SK-N-SH treated with all-trans-retinoic acid at 6 μM for 48 hours (cell line): ENCODE measurements around the gene GSG1L.

Experiments used
- ATAC-seq: fragments of 200-7000 bp; cut with Tn5 transposase; 3 replicates; pipeline ENCODE4 v1.9.1; 2020; ENCODE audit warnings: mild to moderate bottlenecking, moderate library complexity
- ARNTL ChIP-seq: fragments of 450-650 bp; formaldehyde crosslinking; IDR thresholded peaks from 2 replicates; pipeline ENCODE4 v1.5.0; 2020; ENCODE audit warnings: low read depth, mild to moderate bottlenecking, moderate library complexity, borderline replicate concordance
- BACH2 ChIP-seq: fragments of 250-450 bp; sonication (Bioruptor Pico); IDR thresholded peaks from 2 replicates; pipeline ENCODE4 v1.9.0; 2021; ENCODE audit warnings: mild to moderate bottlenecking, borderline replicate concordance
- CSDC2 ChIP-seq: fragments of 250-450 bp; sonication (Bioruptor Pico); IDR thresholded peaks from 2 replicates; pipeline ENCODE4 v1.5.0; 2020; ENCODE audit warnings: mild to moderate bottlenecking, moderate library complexity
- ESRRG ChIP-seq: fragments of 250-450 bp; sonication (Bioruptor Pico); IDR thresholded peaks from 2 replicates; pipeline ENCODE4 v1.6.1; 2021; ENCODE audit warnings: mild to moderate bottlenecking
- GLIS3 ChIP-seq: fragments of 250-450 bp; sonication (Bioruptor Pico); IDR thresholded peaks from 2 replicates; pipeline ENCODE4 v1.5.0; 2020; ENCODE audit warnings: mild to moderate bottlenecking, moderate library complexity
- ISL1 ChIP-seq: fragments of 250-450 bp; sonication (Bioruptor Pico); IDR thresholded peaks from 2 replicates; pipeline ENCODE4 v2.1.2; 2022; ENCODE audit warnings: mild to moderate bottlenecking, moderate library complexity
- PPARA ChIP-seq: fragments of 250-450 bp; sonication (Bioruptor Pico); IDR thresholded peaks from 2 replicates; pipeline ENCODE4 v1.5.0; 2020; ENCODE audit warnings: mild to moderate bottlenecking, borderline replicate concordance
- RARB ChIP-seq: fragments of 250-450 bp; sonication (Bioruptor Pico); IDR thresholded peaks from 2 replicates; pipeline ENCODE4 v1.8.0; 2021; ENCODE audit warnings: mild to moderate bottlenecking, moderate library complexity
- SNAI2 ChIP-seq: fragments of 250-450 bp; sonication (Bioruptor Pico); IDR thresholded peaks from 2 replicates; pipeline ENCODE4 v1.5.0; 2020; ENCODE audit warnings: mild to moderate bottlenecking, moderate library complexity
- TCF4 ChIP-seq: fragments of 250-450 bp; sonication (Bioruptor Pico); IDR thresholded peaks from 2 replicates; pipeline ENCODE4 v1.8.0; 2021; ENCODE audit warnings: mild to moderate bottlenecking, moderate library complexity, borderline replicate concordance
- ZC3H10 ChIP-seq: fragments of 250-450 bp; sonication (Bioruptor Pico); IDR thresholded peaks from 2 replicates; pipeline ENCODE4 v1.5.1; 2021; ENCODE audit warnings: mild to moderate bottlenecking, moderate library complexity
- ZFP3 ChIP-seq: fragments of 250-450 bp; sonication (Bioruptor Pico); IDR thresholded peaks from 2 replicates; pipeline ENCODE4 v1.5.0; 2020; ENCODE audit warnings: mild to moderate bottlenecking, moderate library complexity
- ZFP30 ChIP-seq: fragments of 450-650 bp; formaldehyde crosslinking; IDR thresholded peaks from 2 replicates; pipeline ENCODE4 v1.5.0; 2022; ENCODE audit warnings: mild to moderate bottlenecking, moderate library complexity
- ZNF565 ChIP-seq: fragments of 450-650 bp; formaldehyde crosslinking; conservative IDR thresholded peaks from 2 replicates; pipeline ENCODE4 v1.5.0; 2020; ENCODE audit warnings: low read depth, mild to moderate bottlenecking, moderate library complexity
- ZNF70 ChIP-seq: fragments of 450-650 bp; formaldehyde crosslinking; IDR thresholded peaks from 2 replicates; pipeline ENCODE4 v1.5.0; 2020; ENCODE audit warnings: mild to moderate bottlenecking, moderate library complexity
- ZNF8 ChIP-seq: fragments of 450-650 bp; formaldehyde crosslinking; IDR thresholded peaks from 2 replicates; pipeline ENCODE4 v1.5.0; 2020; ENCODE audit warnings: mild to moderate bottlenecking, moderate library complexity
- TF ChIP-seq, protein P1 (sequence below): fragments of 250-450 bp; sonication (Bioruptor Pico); IDR thresholded peaks from 2 replicates; pipeline ENCODE4 v1.5.1; 2020; ENCODE audit warnings: low read depth, mild to moderate bottlenecking, moderate library complexity
- TF ChIP-seq, protein P2 (sequence below): fragments of 250-450 bp; sonication (Bioruptor Pico); IDR thresholded peaks from 2 replicates; pipeline ENCODE4 v1.5.0; 2020; ENCODE audit warnings: mild to moderate bottlenecking, moderate library complexity
- TF ChIP-seq, protein P3 (sequence below): fragments of 250-450 bp; sonication (Bioruptor Pico); IDR thresholded peaks from 2 replicates; pipeline ENCODE4 v1.5.1; 2021; ENCODE audit warnings: mild to moderate bottlenecking, moderate library complexity
- TF ChIP-seq, protein P4 (sequence below): fragments of 250-450 bp; sonication (Bioruptor Pico); IDR thresholded peaks from 2 replicates; pipeline ENCODE4 v1.8.0; 2020; ENCODE audit warnings: mild to moderate bottlenecking, moderate library complexity, borderline replicate concordance

Gene GSG1L

DNA sequence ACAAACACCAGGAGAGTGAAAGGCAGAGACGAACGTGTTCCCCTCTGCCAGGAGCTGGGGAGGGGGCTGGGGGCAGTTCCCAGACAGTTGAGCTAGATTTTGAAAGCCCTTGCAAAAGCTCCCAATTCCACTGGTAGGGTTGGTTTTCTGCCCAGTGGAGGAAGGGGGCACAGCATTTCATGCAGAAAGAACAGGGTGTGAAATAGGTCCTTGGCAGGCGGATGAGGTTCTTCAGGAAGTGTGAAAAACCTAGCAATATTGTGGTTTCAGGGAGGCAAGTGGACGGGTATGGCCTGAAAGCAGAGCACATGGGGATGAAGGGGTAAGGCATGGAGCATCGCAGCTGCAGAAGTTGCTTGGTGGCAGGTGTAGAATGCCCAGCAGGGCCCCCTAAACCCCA lies 265.3 kb downstream of the GSG1L start:
- no peak for ATAC-seq
- TF ChIP-seq RARB (CRISPR knock-in tag) (no peak), ZC3H10 (CRISPR knock-in tag) (no peak), ARNTL (CRISPR knock-in tag) (no peak), ZNF565 (CRISPR knock-in tag) (no peak), ZNF8 (CRISPR knock-in tag) (no peak), PPARA (CRISPR knock-in tag) (no peak), GLIS3 (CRISPR knock-in tag) (no peak), ZFP30 (CRISPR knock-in tag) (no peak), ZFP3 (CRISPR knock-in tag) (no peak), CSDC2 (CRISPR knock-in tag) (no peak), ZNF70 (CRISPR knock-in tag) (no peak), SNAI2 (CRISPR knock-in tag) (no peak), BACH2 (CRISPR knock-in tag) (no peak), ISL1 (CRISPR knock-in tag) (no peak), ESRRG (CRISPR knock-in tag) (no peak), TCF4 (CRISPR knock-in tag) (no peak)
- TF ChIP-seq, protein P1, sequence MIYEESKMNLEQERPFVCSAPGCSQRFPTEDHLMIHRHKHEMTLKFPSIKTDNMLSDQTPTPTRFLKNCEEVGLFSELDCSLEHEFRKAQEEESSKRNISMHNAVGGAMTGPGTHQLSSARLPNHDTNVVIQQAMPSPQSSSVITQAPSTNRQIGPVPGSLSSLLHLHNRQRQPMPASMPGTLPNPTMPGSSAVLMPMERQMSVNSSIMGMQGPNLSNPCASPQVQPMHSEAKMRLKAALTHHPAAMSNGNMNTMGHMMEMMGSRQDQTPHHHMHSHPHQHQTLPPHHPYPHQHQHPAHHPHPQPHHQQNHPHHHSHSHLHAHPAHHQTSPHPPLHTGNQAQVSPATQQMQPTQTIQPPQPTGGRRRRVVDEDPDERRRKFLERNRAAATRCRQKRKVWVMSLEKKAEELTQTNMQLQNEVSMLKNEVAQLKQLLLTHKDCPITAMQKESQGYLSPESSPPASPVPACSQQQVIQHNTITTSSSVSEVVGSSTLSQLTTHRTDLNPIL (CRISPR knock-in tag): no peak
- TF ChIP-seq, protein P2, sequence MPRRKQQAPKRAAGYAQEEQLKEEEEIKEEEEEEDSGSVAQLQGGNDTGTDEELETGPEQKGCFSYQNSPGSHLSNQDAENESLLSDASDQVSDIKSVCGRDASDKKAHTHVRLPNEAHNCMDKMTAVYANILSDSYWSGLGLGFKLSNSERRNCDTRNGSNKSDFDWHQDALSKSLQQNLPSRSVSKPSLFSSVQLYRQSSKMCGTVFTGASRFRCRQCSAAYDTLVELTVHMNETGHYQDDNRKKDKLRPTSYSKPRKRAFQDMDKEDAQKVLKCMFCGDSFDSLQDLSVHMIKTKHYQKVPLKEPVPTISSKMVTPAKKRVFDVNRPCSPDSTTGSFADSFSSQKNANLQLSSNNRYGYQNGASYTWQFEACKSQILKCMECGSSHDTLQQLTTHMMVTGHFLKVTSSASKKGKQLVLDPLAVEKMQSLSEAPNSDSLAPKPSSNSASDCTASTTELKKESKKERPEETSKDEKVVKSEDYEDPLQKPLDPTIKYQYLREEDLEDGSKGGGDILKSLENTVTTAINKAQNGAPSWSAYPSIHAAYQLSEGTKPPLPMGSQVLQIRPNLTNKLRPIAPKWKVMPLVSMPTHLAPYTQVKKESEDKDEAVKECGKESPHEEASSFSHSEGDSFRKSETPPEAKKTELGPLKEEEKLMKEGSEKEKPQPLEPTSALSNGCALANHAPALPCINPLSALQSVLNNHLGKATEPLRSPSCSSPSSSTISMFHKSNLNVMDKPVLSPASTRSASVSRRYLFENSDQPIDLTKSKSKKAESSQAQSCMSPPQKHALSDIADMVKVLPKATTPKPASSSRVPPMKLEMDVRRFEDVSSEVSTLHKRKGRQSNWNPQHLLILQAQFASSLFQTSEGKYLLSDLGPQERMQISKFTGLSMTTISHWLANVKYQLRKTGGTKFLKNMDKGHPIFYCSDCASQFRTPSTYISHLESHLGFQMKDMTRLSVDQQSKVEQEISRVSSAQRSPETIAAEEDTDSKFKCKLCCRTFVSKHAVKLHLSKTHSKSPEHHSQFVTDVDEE (CRISPR knock-in tag): no peak
- TF ChIP-seq, protein P3, sequence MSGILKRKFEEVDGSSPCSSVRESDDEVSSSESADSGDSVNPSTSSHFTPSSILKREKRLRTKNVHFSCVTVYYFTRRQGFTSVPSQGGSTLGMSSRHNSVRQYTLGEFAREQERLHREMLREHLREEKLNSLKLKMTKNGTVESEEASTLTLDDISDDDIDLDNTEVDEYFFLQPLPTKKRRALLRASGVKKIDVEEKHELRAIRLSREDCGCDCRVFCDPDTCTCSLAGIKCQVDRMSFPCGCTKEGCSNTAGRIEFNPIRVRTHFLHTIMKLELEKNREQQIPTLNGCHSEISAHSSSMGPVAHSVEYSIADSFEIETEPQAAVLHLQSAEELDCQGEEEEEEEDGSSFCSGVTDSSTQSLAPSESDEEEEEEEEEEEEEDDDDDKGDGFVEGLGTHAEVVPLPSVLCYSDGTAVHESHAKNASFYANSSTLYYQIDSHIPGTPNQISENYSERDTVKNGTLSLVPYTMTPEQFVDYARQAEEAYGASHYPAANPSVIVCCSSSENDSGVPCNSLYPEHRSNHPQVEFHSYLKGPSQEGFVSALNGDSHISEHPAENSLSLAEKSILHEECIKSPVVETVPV (CRISPR knock-in tag): no peak
- TF ChIP-seq, protein P4, sequence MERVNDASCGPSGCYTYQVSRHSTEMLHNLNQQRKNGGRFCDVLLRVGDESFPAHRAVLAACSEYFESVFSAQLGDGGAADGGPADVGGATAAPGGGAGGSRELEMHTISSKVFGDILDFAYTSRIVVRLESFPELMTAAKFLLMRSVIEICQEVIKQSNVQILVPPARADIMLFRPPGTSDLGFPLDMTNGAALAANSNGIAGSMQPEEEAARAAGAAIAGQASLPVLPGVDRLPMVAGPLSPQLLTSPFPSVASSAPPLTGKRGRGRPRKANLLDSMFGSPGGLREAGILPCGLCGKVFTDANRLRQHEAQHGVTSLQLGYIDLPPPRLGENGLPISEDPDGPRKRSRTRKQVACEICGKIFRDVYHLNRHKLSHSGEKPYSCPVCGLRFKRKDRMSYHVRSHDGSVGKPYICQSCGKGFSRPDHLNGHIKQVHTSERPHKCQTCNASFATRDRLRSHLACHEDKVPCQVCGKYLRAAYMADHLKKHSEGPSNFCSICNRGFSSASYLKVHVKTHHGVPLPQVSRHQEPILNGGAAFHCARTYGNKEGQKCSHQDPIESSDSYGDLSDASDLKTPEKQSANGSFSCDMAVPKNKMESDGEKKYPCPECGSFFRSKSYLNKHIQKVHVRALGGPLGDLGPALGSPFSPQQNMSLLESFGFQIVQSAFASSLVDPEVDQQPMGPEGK (CRISPR knock-in tag): no peak

DNA sequence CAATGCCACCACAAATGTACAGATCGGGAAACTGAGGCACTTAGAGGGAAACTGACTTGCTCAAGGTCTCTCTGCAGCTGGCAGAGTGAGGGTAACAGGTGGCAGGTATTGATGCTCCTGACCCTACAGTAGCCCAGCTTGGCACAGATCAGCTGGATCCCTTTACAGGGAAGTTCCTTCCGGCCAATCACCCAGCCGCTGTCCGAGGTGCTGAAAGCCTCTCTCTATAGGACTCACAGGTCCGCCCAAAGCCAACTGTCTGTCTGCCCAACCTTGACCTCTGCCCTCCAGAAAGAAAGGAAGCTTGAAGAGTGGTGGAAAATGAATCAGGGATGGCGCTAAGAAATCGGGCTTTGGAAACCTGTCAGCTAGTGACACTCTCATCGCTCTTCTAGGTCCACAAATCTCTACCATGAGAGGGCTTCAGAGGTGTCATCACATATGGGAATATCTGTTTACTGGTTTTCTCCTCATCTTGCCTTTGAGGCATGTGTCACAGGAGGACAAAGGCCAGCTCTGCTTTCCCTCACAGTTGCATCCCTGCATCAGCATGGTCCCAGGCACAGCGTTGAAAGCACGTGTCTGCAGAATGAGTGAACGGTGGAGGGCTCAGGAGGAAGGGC lies 267.4 kb downstream of the GSG1L start:
- TF ChIP-seq, protein P4 (CRISPR knock-in tag): no peak
- no peak for TF ChIP-seq TCF4 (CRISPR knock-in tag)
- no peak for TF ChIP-seq GLIS3 (CRISPR knock-in tag)
- ATAC-seq: peak; percentile 59

DNA sequence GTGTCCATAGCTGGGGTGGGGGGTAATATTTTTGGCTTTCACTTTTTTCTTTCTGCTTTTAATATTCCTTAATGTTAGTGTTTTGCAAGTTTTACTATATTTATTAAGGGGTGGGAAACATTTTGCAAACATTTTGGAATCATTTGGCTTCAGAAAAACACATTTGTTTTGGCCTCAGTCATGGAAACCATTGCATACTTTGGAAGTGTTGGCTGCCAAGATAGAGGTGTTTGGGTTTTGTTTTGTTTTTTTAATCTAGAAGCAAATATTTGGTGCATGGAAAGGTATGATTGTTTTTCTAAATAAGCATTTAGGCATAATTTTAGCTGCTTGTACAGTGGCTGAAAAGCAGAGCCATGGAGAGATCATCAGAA lies 270.3 kb downstream of the GSG1L start:
- no peak for ATAC-seq
- TF ChIP-seq SNAI2 (CRISPR knock-in tag) (no peak), ZNF565 (CRISPR knock-in tag) (no peak)
- TF ChIP-seq, protein P4 (CRISPR knock-in tag): no peak
